Tibial nerve (tissue), 3 donors: ENCODE data around the gene IQGAP2.

Experiments
- POLR2A ChIP-seq, 2 donors: fragments of 450-650 bp; IDR thresholded peaks; one replicate each; pipeline ENCODE4 v1.6.1; 2017; ENCODE audit warnings: antibody characterized with exemption in 2 of 2, mild to moderate bottlenecking in 2 of 2, moderate library complexity in 2 of 2
- TF ChIP-seq, protein P1 (sequence below), 5 experiments: fragments of 200-600 bp in 3 of 5; fragments of 450-650 bp in 2 of 5; sonication (generic) in 3 of 5; IDR thresholded peaks; one replicate each; pipeline ENCODE4 v1.5.1; 2016 to 2019; ENCODE audit warnings: antibody characterized with exemption in 5 of 5, mild to moderate bottlenecking in 3 of 5, moderate library complexity in 2 of 5

DNA sequence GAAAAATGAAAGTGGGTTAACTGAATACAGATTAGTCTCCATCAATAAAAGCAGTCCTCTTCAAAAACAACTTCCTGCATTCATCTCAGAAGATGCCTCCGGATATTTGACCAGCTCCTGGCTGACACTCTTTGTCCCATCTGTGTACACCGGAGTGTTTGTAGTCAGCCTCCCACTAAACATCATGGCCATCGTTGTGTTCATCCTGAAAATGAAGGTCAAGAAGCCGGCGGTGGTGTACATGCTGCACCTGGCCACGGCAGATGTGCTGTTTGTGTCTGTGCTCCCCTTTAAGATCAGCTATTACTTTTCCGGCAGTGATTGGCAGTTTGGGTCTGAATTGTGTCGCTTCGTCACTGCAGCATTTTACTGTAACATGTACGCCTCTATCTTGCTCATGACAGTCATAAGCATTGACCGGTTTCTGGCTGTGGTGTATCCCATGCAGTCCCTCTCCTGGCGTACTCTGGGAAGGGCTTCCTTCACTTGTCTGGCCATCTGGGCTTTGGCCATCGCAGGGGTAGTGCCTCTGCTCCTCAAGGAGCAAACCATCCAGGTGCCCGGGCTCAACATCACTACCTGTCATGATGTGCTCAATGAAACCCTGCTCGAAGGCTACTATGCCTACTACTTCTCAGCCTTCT, 329.4 kb downstream of the IQGAP2 start:
- TF ChIP-seq, protein P1, sequence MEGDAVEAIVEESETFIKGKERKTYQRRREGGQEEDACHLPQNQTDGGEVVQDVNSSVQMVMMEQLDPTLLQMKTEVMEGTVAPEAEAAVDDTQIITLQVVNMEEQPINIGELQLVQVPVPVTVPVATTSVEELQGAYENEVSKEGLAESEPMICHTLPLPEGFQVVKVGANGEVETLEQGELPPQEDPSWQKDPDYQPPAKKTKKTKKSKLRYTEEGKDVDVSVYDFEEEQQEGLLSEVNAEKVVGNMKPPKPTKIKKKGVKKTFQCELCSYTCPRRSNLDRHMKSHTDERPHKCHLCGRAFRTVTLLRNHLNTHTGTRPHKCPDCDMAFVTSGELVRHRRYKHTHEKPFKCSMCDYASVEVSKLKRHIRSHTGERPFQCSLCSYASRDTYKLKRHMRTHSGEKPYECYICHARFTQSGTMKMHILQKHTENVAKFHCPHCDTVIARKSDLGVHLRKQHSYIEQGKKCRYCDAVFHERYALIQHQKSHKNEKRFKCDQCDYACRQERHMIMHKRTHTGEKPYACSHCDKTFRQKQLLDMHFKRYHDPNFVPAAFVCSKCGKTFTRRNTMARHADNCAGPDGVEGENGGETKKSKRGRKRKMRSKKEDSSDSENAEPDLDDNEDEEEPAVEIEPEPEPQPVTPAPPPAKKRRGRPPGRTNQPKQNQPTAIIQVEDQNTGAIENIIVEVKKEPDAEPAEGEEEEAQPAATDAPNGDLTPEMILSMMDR (IDR thresholded peaks at IDR 0.05) = no peak
- TF ChIP-seq POLR2A (IDR thresholded peaks at IDR 0.05) = no peak
